Mucosa of stomach (tissue), 1 donor: ENCODE results near the gene FAM98C.

Source experiments
- H3K27me3 ChIP-seq: one replicate; pipeline ENCODE4 v1.7.0; 2013; ENCODE audit warnings: mild to moderate bottlenecking, low read length; ENCODE audit not compliant: control insufficient read depth, insufficient read depth
- H3K36me3 ChIP-seq: one replicate; pipeline ENCODE4 v1.7.0; 2013; ENCODE audit warnings: low read length; ENCODE audit not compliant: control insufficient read depth, insufficient read depth
- H3K4me1 ChIP-seq: one replicate; pipeline ENCODE4 v1.7.0; 2013; ENCODE audit warnings: mild to moderate bottlenecking, low read length; ENCODE audit not compliant: control insufficient read depth, insufficient read depth
- H3K4me3 ChIP-seq: one replicate; pipeline ENCODE4 v1.7.0; 2013; ENCODE audit warnings: low read length
- H3K9ac ChIP-seq: one replicate; pipeline ENCODE4 v1.7.0; 2013; ENCODE audit warnings: mild to moderate bottlenecking, low read length, moderate library complexity
- H3K9me3 ChIP-seq: one replicate; pipeline ENCODE4 v1.7.0; 2013; ENCODE audit warnings: mild to moderate bottlenecking, low read length, moderate library complexity; ENCODE audit not compliant: control insufficient read depth
- donor health status: Pancreatic carcinoma.

Gene FAM98C

GRCh38 chr19:38455031-38455430 is 52.1 kb downstream of the FAM98C start:
- no peaks in the 10 kb centered on the region for H3K27me3 ChIP-seq
- no peaks in the 10 kb centered on the region for H3K9me3 ChIP-seq
- H3K36me3 ChIP-seq: no peaks in the 10 kb centered on the region
- H3K4me1 ChIP-seq: no peaks in the 10 kb centered on the region
- no peak overlapping the region for H3K9ac ChIP-seq
- no peak overlapping the region for H3K4me3 ChIP-seq

DNA sequence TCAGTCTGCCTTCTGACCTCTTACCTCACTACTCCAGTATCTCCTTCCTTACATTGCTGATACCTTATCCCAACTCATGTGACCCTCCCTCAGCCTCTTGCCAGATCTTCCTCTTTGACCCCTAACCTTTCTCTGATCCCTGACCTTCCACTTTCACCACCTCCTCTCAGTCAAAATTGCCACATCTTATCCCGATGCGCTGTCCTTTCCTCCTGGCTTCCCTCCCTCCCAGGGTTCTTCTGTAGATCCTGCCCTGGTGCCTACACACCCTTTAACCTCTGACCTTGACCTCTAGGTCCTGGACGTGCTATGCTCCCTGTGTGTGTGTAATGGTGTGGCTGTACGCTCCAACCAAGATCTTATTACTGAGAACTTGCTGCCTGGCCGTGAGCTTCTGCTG is 54.3 kb downstream of the FAM98C start:
- Histone ChIP-seq H3K9me3 (no peaks in the 10 kb centered on the region), H3K27me3 (no peaks in the 10 kb centered on the region), H3K4me3 (no peak overlapping the region), H3K4me1 (no peaks in the 10 kb centered on the region), H3K36me3 (no peaks in the 10 kb centered on the region), H3K9ac (no peak overlapping the region)

- H3K4me3 ChIP-seq: no peak overlapping the region
- no peaks in the 10 kb centered on the region for H3K36me3 ChIP-seq
- no peaks in the 10 kb centered on the region for H3K4me1 ChIP-seq
- no peaks in the 10 kb centered on the region for H3K9me3 ChIP-seq
- H3K9ac ChIP-seq: no peak overlapping the region
- no peaks in the 10 kb centered on the region for H3K27me3 ChIP-seq
Measured at GRCh38 chr19:38457690-38458405, 55.0 kb downstream of the FAM98C start.
